GM18867 (cell line): ENCODE data around the gene NAB2.
"Not testable (repeated sequence)": the region's sequence is repeated elsewhere in the genome, so short reads cannot be mapped to it uniquely, and the experiment has no call there.

Source experiments
- ATAC-seq: cut with Tn5 transposase; IDR thresholded peaks from one replicate; pipeline ENCODE4 v1.9.1; 2021; ENCODE audit warnings: mild to moderate bottlenecking, moderate library complexity; ENCODE audit not compliant: unreplicated experiment

Gene NAB2, protein sequence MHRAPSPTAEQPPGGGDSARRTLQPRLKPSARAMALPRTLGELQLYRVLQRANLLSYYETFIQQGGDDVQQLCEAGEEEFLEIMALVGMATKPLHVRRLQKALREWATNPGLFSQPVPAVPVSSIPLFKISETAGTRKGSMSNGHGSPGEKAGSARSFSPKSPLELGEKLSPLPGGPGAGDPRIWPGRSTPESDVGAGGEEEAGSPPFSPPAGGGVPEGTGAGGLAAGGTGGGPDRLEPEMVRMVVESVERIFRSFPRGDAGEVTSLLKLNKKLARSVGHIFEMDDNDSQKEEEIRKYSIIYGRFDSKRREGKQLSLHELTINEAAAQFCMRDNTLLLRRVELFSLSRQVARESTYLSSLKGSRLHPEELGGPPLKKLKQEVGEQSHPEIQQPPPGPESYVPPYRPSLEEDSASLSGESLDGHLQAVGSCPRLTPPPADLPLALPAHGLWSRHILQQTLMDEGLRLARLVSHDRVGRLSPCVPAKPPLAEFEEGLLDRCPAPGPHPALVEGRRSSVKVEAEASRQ

GRCh38 chr12:57088354-57089270 is at the start of gene NAB2:
Gene NAB2, plus strand, starts transcription at chr12:57089114. Its CDS starts 158 bp downstream, at chr12:57089272.
- peak; percentile 61 for ATAC-seq

- no peak for ATAC-seq
Observed at GRCh38 chr12:57040211-57040610, 48.7 kb upstream of the NAB2 start.

GRCh38 chr12:57040750-57041149 is 48.2 kb upstream of the NAB2 start:
- no peak for ATAC-seq

DNA sequence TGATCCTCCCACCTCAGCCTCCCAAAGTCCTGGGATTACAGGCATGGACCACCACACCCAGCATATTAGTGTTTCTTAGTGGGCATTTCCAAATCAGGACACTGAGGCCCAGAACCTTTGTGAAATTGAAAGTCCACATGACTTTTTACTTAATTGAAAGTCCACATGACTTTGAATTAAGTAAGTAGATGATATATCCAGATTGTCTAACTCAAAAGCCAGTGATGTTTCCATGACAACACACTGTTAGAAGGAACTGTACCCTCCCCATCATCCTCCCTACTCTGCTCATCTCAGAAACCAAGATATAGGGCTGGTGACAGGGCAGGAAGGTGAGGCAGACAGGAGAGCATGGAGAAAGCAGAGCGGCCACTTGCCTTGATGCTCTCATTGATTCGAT is 46.2 kb upstream of the NAB2 start:
- ATAC-seq = no peak

DNA sequence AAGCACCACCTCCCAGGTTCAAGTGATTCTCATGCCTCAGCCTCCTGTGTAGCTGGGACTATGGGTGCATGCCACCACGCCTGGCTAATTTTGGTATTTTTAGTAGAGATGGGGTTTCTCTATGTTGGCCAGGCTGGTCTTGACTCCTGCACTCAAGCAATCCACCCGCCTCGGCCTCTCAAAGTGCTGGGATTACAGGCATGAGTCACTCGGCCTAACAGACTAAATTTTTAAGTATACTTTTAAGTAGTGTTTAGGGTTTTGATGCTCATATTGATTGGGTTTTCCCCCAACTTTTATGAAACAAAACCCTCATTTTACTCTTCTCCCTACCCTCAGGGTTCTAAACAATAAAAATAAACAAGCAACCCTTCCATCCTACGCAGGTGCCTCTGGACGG is 44.4 kb upstream of the NAB2 start:
- ATAC-seq = no peak

DNA sequence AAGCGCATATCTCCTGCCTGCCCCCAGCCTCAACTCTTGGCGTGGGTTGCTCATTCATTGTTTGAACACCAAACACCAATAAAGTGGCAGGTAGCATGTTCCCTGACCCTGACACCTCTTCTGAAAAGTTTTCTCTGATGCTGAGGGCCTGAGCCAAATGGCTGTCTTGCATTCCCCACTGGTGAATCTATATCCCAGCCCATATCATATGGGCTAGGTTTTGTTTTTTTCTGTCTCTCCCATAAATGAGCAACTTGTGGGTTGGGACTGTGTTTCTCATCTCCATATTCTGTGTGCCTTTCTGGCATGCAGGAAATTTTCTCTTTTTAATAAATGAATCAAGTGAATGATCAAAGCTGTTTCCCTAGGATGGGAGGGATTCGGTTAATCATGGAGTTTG is 44.0 kb upstream of the NAB2 start:
- no peak for ATAC-seq

DNA sequence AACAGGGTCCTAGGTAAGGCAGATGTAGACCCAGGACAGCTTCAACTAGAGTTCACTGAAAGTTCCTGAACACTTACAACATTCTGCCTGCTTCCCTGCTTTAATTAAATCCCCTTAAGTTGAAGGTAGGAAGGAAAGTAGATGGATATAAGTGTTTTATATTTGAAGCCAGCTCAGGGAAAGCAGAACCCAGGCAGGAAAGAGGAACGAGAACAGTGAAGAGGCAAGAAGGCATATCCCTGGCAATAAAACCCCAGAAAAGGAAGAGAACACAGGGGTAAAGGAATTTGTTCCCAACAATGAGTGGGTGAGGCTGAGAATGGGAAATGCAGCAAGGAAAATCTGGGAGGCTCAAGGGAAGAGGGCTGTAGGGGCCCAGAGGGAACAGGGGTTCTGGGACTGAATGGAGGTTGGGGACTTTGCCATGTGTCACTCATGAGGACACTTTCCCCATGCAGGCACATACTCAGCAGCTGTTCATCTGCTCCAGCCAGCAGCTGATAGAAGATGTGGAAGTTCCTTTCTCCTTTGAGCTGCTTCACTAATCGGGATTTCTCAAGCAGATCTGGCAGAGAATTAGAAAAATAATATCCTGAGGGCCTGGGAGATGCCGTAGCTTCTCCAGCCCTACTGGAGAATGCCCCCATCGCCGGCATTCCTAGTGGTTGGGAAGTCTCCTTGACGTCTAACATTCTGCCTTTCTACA is 42.7 kb upstream of the NAB2 start:
- ATAC-seq = no peak

GRCh38 chr12:57046947-57047890 is 41.7 kb upstream of the NAB2 start:
- ATAC-seq = no peak

DNA sequence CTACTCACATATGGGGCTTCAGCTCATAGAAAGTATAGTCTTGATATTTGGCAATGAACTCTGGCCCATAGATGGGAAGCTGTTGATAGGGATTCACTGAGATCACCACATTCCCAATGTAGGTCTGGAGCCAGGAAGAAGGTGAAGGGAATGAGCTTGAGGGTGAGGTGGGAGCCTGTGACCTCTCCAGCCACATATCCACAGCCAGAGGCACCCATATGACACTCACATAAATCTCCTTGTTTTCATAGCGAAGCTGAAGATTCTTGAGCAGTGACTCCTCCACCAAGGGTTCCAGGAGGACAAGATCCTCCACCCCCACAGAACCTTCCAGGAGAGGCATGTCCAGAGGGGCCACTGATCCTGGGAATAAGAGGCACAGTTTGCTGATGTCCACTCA is 40.9 kb upstream of the NAB2 start:
- no peak for ATAC-seq

GRCh38 chr12:57048423-57049118 is 40.3 kb upstream of the NAB2 start:
- ATAC-seq = no peak

DNA sequence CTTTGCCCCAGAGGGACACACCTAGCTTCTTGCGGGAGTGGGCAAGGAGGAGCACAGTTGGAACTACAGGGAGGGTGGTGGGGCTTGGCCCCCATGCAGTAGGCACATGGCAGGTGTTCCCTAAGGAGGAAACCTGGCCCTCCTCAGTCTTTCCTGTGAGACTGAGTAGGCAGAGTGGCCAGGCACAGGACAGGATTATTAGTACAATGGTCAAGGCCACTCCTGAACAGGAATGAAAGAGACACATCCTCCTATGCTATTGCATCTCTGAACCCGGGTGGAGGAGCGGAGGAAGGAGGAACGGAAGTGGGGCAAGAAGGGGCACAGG is 39.8 kb upstream of the NAB2 start:
- no peak for ATAC-seq

DNA sequence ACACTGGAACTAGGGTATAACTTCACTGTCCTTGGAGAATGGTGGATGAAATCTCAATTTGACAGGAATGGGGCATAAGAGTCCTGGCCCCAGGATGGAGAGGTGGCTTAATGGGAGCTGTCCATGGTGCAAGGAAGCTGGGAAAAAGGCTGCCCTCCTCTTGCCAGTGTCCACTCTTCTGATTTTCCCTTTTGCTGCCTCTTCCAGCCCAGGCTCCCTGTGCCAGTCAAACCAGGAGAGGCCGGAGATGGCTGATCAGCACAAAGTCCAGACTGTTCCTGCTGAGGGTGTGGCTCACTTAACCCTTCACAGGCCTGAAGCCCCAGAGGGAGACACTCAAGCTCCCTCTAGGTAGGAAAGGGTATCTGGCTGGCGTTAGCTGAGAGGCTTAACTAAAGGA is 39.0 kb upstream of the NAB2 start, which contains the start of gene MYO1A:
Gene MYO1A, minus strand, starts transcription at position 240 of the 400 bp plus-strand sequence. CDS start 1,806 bp downstream, outside the sequence.
- ATAC-seq = no peak

DNA sequence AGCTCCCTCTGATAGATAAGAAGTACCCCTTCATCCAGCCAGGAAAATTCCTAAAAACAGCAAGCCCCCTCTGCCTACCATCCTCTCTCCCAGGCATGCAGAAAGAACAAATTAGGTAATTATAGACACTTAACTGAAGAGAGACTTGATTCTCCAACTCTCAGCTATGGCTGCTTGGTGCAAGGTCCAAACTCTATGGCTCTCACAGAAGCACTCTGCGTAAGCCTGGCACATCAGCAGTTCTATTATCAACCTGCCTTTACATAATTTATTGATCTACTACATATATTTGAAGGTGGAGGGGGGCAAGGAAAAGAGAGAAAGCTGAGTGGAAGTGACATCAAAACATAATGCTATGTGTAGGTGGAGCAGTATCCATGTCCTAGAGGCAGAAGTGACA is 37.9 kb upstream of the NAB2 start:
- ATAC-seq = no peak

- ATAC-seq = not testable (repeated sequence)
Observed at GRCh38 chr12:57053146-57053545, 35.8 kb upstream of the NAB2 start.

DNA sequence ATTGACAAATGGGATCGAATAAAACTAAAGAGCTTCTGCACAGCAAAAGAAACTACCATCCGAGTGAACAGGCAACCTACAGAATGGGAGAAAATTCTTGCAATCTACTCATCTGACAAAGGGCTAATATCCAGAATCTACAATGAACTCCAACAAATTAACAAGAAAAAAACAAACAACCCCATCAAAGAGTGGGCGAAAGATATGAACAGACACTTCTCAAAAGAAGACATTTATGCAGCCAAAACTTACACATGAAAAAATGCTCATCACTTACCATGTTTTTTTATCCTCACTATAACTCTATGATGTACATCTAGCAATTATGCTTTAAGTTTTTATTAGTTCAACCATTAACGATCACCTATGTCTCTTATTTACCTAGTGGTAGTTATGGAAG is 35.0 kb upstream of the NAB2 start:
- ATAC-seq = not testable (repeated sequence)

- no peak for ATAC-seq
Observed at GRCh38 chr12:57055824-57056223, 33.1 kb upstream of the NAB2 start.

DNA sequence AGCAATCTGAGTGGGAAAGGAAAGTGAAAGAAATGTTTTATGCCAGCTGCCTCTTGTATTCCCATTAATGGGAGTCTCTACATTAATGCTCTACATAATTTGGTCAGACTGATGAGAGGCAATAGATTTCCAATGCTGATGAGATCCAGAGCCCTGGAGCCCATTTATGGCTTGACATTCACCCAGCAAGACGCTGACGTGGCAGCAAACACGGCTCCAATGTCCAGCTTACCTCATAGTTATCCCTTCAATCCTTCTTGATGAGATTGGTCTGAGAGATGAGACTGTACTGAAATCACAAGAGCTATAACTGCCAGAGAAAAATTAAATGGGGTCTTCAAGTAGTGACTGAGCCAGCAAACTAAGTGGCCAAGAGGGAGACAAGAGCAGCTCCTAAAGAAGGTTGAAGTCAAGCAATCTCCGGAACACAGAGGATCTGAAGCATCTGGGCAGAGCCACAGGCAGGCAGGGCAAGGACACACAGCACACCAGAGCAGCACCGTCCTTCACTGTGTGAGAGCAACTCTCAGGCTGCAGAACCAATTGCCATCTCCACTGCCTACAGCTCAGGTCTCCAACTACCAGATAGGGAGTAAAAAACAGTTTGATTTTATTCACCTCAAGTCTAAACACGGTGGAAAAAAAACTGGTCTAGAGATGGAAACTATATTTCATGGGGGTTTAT is 31.7 kb upstream of the NAB2 start:
- ATAC-seq = no peak

DNA sequence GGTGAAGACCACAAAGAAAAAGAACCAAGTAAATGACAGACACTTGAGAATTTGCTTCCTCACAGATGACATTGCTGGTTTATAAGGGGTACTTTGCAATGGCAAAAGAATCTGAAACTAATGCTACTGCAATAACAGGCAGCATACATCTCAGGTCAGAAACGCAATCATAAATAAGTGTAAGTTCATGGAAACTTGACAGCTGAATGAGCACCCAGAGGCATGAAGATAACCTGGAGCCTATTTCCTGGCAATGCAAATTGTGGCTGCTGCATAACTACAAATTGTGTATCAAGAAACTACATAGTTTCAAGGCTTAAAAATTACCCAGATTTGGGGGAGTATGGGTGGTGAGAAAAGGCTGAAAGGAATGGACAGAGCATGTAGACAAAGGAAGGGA is 30.5 kb upstream of the NAB2 start:
- peak; percentile 48 for ATAC-seq
